ENCODE data around the gene SLC25A19. TPM values are rescaled to one million over a fixed set of nuclear protein-coding genes. Genes with fewer than 3 reads are reported as not detected.

The SLC25A19 gene
- total RNA-seq, 1 donor from 2014 or later = 17.8 TPM

- no peak overlapping the region for H3K4me3 Mint-ChIP-seq
- H3K36me3 Mint-ChIP-seq = peaks cover 9% of the 10 kb centered on the region
- no peak for DNase-seq (ENCODE audit: extremely low spot score, unreplicated experiment)
- H3K9me3 Mint-ChIP-seq = no peaks in the 10 kb centered on the region
- H3K27ac Mint-ChIP-seq = peak overlapping the region; percentile 70
- no peaks in the 10 kb centered on the region for H3K27me3 Mint-ChIP-seq
- peaks cover 5% of the 10 kb centered on the region for H3K4me1 Mint-ChIP-seq (ENCODE audit: unreplicated experiment)
- peak; percentile 72 for TF ChIP-seq CTCF (conservative IDR thresholded peaks at IDR 0.05)
Measured at GRCh38 chr17:75240394-75241142, 48.7 kb downstream of the SLC25A19 start.

GRCh38 chr17:75239778-75240393 is 49.3 kb downstream of the SLC25A19 start:
- peaks cover 10% of the 10 kb centered on the region for H3K36me3 Mint-ChIP-seq
- peak overlapping the region; percentile 70 for H3K27ac Mint-ChIP-seq
- TF ChIP-seq CTCF (conservative IDR thresholded peaks at IDR 0.05) = no peak
- H3K9me3 Mint-ChIP-seq = no peaks in the 10 kb centered on the region
- no peak for DNase-seq (ENCODE audit: extremely low spot score, unreplicated experiment)
- H3K27me3 Mint-ChIP-seq = no peaks in the 10 kb centered on the region
- H3K4me1 Mint-ChIP-seq (ENCODE audit: unreplicated experiment) = peaks cover 5% of the 10 kb centered on the region
- H3K4me3 Mint-ChIP-seq = no peak overlapping the region

GRCh38 chr17:75239214-75239613 is 50.0 kb downstream of the SLC25A19 start:
- no peaks in the 10 kb centered on the region for H3K9me3 Mint-ChIP-seq
- TF ChIP-seq CTCF (conservative IDR thresholded peaks at IDR 0.05) = no peak
- DNase-seq (ENCODE audit: extremely low spot score, unreplicated experiment) = no peak
- H3K36me3 Mint-ChIP-seq = peaks cover 13% of the 10 kb centered on the region
- H3K4me1 Mint-ChIP-seq (ENCODE audit: unreplicated experiment) = peaks cover 5% of the 10 kb centered on the region
- H3K27me3 Mint-ChIP-seq = no peaks in the 10 kb centered on the region
- no peak overlapping the region for H3K27ac Mint-ChIP-seq
- no peak overlapping the region for H3K4me3 Mint-ChIP-seq

- peaks cover 13% of the 10 kb centered on the region for H3K36me3 Mint-ChIP-seq
- no peaks in the 10 kb centered on the region for H3K9me3 Mint-ChIP-seq
- DNase-seq (ENCODE audit: extremely low spot score, unreplicated experiment) = no peak
- H3K4me1 Mint-ChIP-seq (ENCODE audit: unreplicated experiment) = peaks cover 5% of the 10 kb centered on the region
- peak; percentile 91 for TF ChIP-seq CTCF (conservative IDR thresholded peaks at IDR 0.05)
- H3K27me3 Mint-ChIP-seq = no peaks in the 10 kb centered on the region
- H3K27ac Mint-ChIP-seq = peak overlapping the region; percentile 89
- H3K4me3 Mint-ChIP-seq = peak overlapping the region; percentile 35
Measured at GRCh38 chr17:75238684-75239191, 50.5 kb downstream of the SLC25A19 start.

GRCh38 chr17:75238020-75238580 is 51.1 kb downstream of the SLC25A19 start:
- TF ChIP-seq CTCF (conservative IDR thresholded peaks at IDR 0.05) = no peak
- no peaks in the 10 kb centered on the region for H3K27me3 Mint-ChIP-seq
- peaks cover 13% of the 10 kb centered on the region for H3K36me3 Mint-ChIP-seq
- H3K4me1 Mint-ChIP-seq (ENCODE audit: unreplicated experiment) = peaks cover 5% of the 10 kb centered on the region
- no peak overlapping the region for H3K4me3 Mint-ChIP-seq
- no peaks in the 10 kb centered on the region for H3K9me3 Mint-ChIP-seq
- DNase-seq (ENCODE audit: extremely low spot score, unreplicated experiment) = no peak
- H3K27ac Mint-ChIP-seq = no peak overlapping the region

Data from type B pancreatic cell (in vitro differentiated cells).